ENCODE results near the gene ST6GALNAC6.

Gene ST6GALNAC6

DNA sequence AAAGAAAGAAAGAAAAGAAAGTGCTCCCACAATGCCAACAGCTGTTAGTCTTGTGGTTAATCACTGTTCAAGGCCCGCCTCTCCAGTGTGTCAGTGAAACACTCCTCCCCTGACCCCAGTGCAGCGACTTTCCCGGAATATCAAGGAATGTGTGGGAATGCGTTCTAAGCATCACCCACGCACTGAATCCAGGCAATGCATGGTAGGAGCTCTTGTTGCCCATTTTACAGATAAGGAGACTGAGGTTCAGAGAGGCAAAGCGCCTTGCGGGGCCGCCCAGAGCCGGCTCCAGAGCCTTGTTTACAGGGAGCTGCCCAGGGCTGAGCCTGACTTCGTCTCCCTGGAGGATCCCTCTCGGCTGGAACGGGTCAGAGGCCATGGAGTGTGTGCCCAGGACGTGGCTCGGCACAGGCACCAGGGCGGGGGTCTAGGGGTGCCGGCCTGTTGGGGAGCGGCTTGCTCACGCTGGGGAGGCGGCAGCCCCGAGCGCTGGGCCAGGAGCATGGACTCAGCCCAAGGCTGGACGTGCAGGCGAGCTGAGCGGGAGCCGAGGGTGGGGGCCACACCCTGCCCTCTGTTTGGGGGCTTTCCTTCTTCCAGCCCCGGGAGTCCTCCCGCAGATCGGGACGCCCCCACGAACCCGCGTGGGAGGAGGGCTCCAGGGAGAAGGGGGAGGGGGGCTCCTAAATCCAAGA lies 823 bp downstream of the ST6GALNAC6 start:
- peak overlapping the region; percentile 84 for H3K27ac ChIP-seq
- POLR2A ChIA-PET (ENCODE audit: low non-redundant PET): interaction anchor here (0.6 to 1.0 kb wide), 2 partner anchors 17 to 107 kb away, joined by 3 to 6 read pairs; no protein-coding TSS in a partner anchor
- CTCF ChIA-PET: interaction anchor here (0.7 to 1.4 kb wide), 5 partner anchors 12 to 137 kb away, joined by 3 to 4 read pairs (median 3); partner anchors contain the start of gene ST6GALNAC4
- TF ChIP-seq, protein P1, sequence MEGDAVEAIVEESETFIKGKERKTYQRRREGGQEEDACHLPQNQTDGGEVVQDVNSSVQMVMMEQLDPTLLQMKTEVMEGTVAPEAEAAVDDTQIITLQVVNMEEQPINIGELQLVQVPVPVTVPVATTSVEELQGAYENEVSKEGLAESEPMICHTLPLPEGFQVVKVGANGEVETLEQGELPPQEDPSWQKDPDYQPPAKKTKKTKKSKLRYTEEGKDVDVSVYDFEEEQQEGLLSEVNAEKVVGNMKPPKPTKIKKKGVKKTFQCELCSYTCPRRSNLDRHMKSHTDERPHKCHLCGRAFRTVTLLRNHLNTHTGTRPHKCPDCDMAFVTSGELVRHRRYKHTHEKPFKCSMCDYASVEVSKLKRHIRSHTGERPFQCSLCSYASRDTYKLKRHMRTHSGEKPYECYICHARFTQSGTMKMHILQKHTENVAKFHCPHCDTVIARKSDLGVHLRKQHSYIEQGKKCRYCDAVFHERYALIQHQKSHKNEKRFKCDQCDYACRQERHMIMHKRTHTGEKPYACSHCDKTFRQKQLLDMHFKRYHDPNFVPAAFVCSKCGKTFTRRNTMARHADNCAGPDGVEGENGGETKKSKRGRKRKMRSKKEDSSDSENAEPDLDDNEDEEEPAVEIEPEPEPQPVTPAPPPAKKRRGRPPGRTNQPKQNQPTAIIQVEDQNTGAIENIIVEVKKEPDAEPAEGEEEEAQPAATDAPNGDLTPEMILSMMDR (conservative IDR thresholded peaks at IDR 0.05; ENCODE audit: low read depth): no peak
- DNase-seq (ENCODE audit: low spot score): peak; percentile 74

DNA sequence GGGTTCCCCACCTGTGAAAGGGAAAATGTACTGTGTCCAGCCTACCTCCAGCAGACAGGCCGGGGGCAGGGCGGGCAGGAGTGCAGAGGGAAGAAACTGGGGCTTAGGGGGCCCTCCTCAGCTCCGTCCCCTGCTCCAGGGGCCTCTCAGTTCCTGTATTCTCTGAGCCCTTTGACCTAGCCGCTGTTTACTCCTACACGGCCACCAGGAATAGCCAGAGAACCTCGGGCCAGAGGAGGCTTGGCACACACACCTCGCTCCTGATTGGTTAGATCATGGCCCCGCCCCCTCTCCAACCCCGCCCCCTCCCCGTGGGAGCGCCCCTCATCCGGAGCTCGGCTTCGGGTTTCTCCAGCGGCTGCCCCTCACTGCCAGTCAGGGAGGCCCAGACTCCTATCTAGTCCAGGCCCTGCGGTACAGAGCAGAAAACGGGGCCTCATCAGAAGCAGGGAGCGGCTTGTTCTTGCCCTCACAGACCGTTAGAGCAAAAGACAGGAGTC lies 2.2 kb downstream of the ST6GALNAC6 start:
- POLR2A ChIA-PET (ENCODE audit: low non-redundant PET): no interaction called here
- CTCF ChIA-PET: interaction anchor here (0.9 kb wide), 1 partner anchor 10 kb away, joined by 3 read pairs; no protein-coding TSS in a partner anchor
- peak overlapping the region; percentile 84 for H3K27ac ChIP-seq
- DNase-seq (ENCODE audit: low spot score): peak; percentile 82
- TF ChIP-seq, protein P1 (conservative IDR thresholded peaks at IDR 0.05; ENCODE audit: low read depth): no peak

- no peak for DNase-seq (ENCODE audit: low spot score)
- POLR2A ChIA-PET (ENCODE audit: low non-redundant PET): no interaction called here
- TF ChIP-seq, protein P1 (conservative IDR thresholded peaks at IDR 0.05; ENCODE audit: low read depth): no peak
- CTCF ChIA-PET: no interaction called here
- peak overlapping the region; percentile 84 for H3K27ac ChIP-seq
These were observed 2.8 kb downstream of the ST6GALNAC6 start for GRCh38 chr9:127896395-127897192.

GRCh38 chr9:127895811-127896210 lies 3.6 kb downstream of the ST6GALNAC6 start:
- TF ChIP-seq, protein P1 (conservative IDR thresholded peaks at IDR 0.05; ENCODE audit: low read depth): no peak
- ChIA-PET CTCF (no interaction called here), POLR2A (ENCODE audit: low non-redundant PET) (no interaction called here)
- DNase-seq (ENCODE audit: low spot score): no peak
- H3K27ac ChIP-seq: peak overlapping the region; percentile 84

GRCh38 chr9:127893392-127893791 lies 6.0 kb downstream of the ST6GALNAC6 start:
- H3K27ac ChIP-seq: no peak overlapping the region
- DNase-seq (ENCODE audit: low spot score): no peak
- ChIA-PET CTCF (no interaction called here), POLR2A (ENCODE audit: low non-redundant PET) (no interaction called here)
- TF ChIP-seq, protein P1 (conservative IDR thresholded peaks at IDR 0.05; ENCODE audit: low read depth): no peak

- ChIA-PET CTCF (no interaction called here), POLR2A (ENCODE audit: low non-redundant PET) (no interaction called here)
- H3K27ac ChIP-seq: no peak overlapping the region
- TF ChIP-seq, protein P1 (conservative IDR thresholded peaks at IDR 0.05; ENCODE audit: low read depth): no peak
- no peak for DNase-seq (ENCODE audit: low spot score)
These were observed 6.6 kb downstream of the ST6GALNAC6 start for GRCh38 chr9:127892831-127893230.

Measured in RWPE1 (cell line).